GM23248 (cell line): Measurements from ENCODE around the gene OGN. TPM values are rescaled to one million over a fixed set of nuclear protein-coding genes. Genes with fewer than 3 reads are reported as not detected.

Experiments used
- DNase-seq: peaks from one replicate; pipeline ENCODE4 v3.0.0-alpha.2; 2015
- H2AFZ ChIP-seq: fragments of 200-600 bp; sonication (generic); 2 replicates; pipeline ENCODE4 v1.6.1; 2016; ENCODE audit warnings: antibody characterized with exemption
- H3F3A ChIP-seq: fragments of 200-600 bp; sonication (generic); 2 replicates; pipeline ENCODE4 v1.6.1; 2016; ENCODE audit warnings: mild to moderate bottlenecking, antibody characterized with exemption, mixed run types; ENCODE audit not compliant: insufficient read depth
- H3K27ac ChIP-seq: fragments of 200-600 bp; sonication (generic); 2 replicates; pipeline ENCODE4 v1.5.1; 2016; ENCODE audit warnings: mild to moderate bottlenecking
- H3K27me3 ChIP-seq: fragments of 200-600 bp; sonication (generic); replicated peaks from 2 replicates; pipeline ENCODE4 v1.6.1; 2016; ENCODE audit warnings: mild to moderate bottlenecking; ENCODE audit not compliant: insufficient read depth
- H3K36me3 ChIP-seq: fragments of 200-600 bp; sonication (generic); 2 replicates; pipeline ENCODE4 v1.6.1; 2016; ENCODE audit warnings: low read depth, mild to moderate bottlenecking
- H3K4me1 ChIP-seq: fragments of 200-600 bp; sonication (generic); 2 replicates; pipeline ENCODE4 v1.6.1; 2016; ENCODE audit warnings: mild to moderate bottlenecking; ENCODE audit not compliant: insufficient read depth
- H3K4me2 ChIP-seq: fragments of 200-600 bp; sonication (generic); one replicate; pipeline ENCODE4 v1.6.1; 2016; ENCODE audit warnings: mild to moderate bottlenecking; ENCODE audit not compliant: unreplicated experiment
- H3K4me3 ChIP-seq: fragments of 200-600 bp; sonication (generic); 2 replicates; pipeline ENCODE4 v1.5.1; 2016; ENCODE audit warnings: mild to moderate bottlenecking
- H3K79me2 ChIP-seq: fragments of 200-600 bp; sonication (generic); 2 replicates; pipeline ENCODE4 v1.6.1; 2016; ENCODE audit warnings: mild to moderate bottlenecking; ENCODE audit not compliant: insufficient read depth
- H3K9ac ChIP-seq: fragments of 200-600 bp; sonication (generic); 2 replicates; pipeline ENCODE4 v1.6.1; 2016; ENCODE audit warnings: mild to moderate bottlenecking
- H3K9me2 ChIP-seq: fragments of 200-600 bp; sonication (generic); 2 replicates; pipeline ENCODE4 v1.6.1; 2016; ENCODE audit warnings: mixed run types, mild to moderate bottlenecking, moderate library complexity; ENCODE audit not compliant: insufficient read depth
- H3K9me3 ChIP-seq: fragments of 200-600 bp; sonication (generic); one replicate; pipeline ENCODE4 v1.6.1; 2017; ENCODE audit warnings: low read depth
- H4K20me1 ChIP-seq: fragments of 200-600 bp; sonication (generic); 2 replicates; pipeline ENCODE4 v1.6.0; 2016; ENCODE audit not compliant: insufficient read depth
- EZH2 ChIP-seq: fragments of 200-600 bp; sonication (generic); IDR thresholded peaks from 2 replicates; pipeline ENCODE4 v1.6.1; 2018; ENCODE audit warnings: antibody characterized with exemption, mild to moderate bottlenecking; ENCODE audit not compliant: insufficient read depth, poor library complexity, severe bottlenecking
- EZH2phosphoT487 ChIP-seq: fragments of 200-600 bp; sonication (generic); IDR thresholded peaks from 2 replicates; pipeline ENCODE4 v1.6.1; 2018; ENCODE audit warnings: antibody characterized with exemption, moderate library complexity, mild to moderate bottlenecking, low read depth; ENCODE audit not compliant: insufficient read depth
- WGBS, 2 experiments: methylation state at CpG; one replicate each; pipeline ENCODE4 v1.1.6; 2015 to 2017; ENCODE audit warnings: low lambda C conversion rate in 2 of 2, low coverage in 1 of 2; ENCODE audit errors: missing lambda C conversion rate in 2 of 2; 5-methylcytosine and 5-hydroxymethylcytosine counted together
- in situ Hi-C: fragments of 300-500 bp; cut with MboI; formaldehyde crosslinking; loops from 2 replicates; pipeline ENCODE4 v1.15.0; 2020
- polyA plus RNA-seq: library from polyadenylated mRNA; unstranded; fragments of >200 nt; fragmentation: Nextera tagmentation; extraction: Ambion mirVana; gene quantifications from 2 replicates; pipeline ENCODE4 v1.2.1, GENCODE V29; 2016
- total RNA-seq: library from RNA; depleted of rRNA; stranded (reverse); fragments of >200 nt; shearing (Covaris generic); gene quantifications from 2 replicates; pipeline ENCODE4 v1.2.3, GENCODE V29; 2014

Gene OGN
- total and polyA plus RNA-seq, 2 experiments from 2014 or later = 0.11 to 0.23 TPM

- Histone ChIP-seq H3K79me2 (no peaks in the 10 kb centered on the region), H3K27ac (no peak overlapping the region), H3K4me2 (no peak overlapping the region), H2AFZ (no peak overlapping the region), H3K9ac (no peak overlapping the region), H4K20me1 (no peaks in the 10 kb centered on the region), H3K4me1 (peaks cover 22% of the 10 kb centered on the region), H3K9me2 (no peaks in the 10 kb centered on the region), H3K36me3 (no peaks in the 10 kb centered on the region), H3K4me3 (no peak overlapping the region), H3K9me3 (no peaks in the 10 kb centered on the region), H3F3A (peaks cover 24% of the 10 kb centered on the region; the same call in 1 of the 2 replicates), H3K27me3 (no peaks in the 10 kb centered on the region)
- in situ Hi-C loops = no loop called here
- TF ChIP-seq EZH2 = no peak
- TF ChIP-seq EZH2phosphoT487 = no peak
- WGBS, 2 experiments = 93 to 99% methylated on average over 2 of the region's 2 CpGs
- DNase-seq = no peak
Observed at GRCh38 chr9:92408747-92409478, 4.5 kb upstream of the OGN start.

GRCh38 chr9:92407818-92408217 is 3.4 kb upstream of the OGN start:
- Histone ChIP-seq H3K36me3 (no peaks in the 10 kb centered on the region), H3K9ac (no peak overlapping the region), H3K4me3 (no peak overlapping the region), H3F3A (peaks cover 24% of the 10 kb centered on the region; the same call in 1 of the 2 replicates), H3K27ac (no peak overlapping the region), H4K20me1 (no peaks in the 10 kb centered on the region), H3K9me3 (no peaks in the 10 kb centered on the region), H2AFZ (no peak overlapping the region), H3K9me2 (no peaks in the 10 kb centered on the region), H3K4me1 (peaks cover 22% of the 10 kb centered on the region), H3K79me2 (no peaks in the 10 kb centered on the region), H3K27me3 (no peaks in the 10 kb centered on the region), H3K4me2 (no peak overlapping the region)
- no peak for DNase-seq
- WGBS, 2 experiments = 75 to 83% methylated on average over 2 of the region's 2 CpGs
- in situ Hi-C loops = no loop called here
- TF ChIP-seq EZH2phosphoT487 (no peak), EZH2 (no peak)

GRCh38 chr9:92406477-92406876 is 2.1 kb upstream of the OGN start:
- peaks cover 22% of the 10 kb centered on the region for H3K4me1 ChIP-seq
- DNase-seq = no peak
- H3K27ac ChIP-seq = no peak overlapping the region
- peaks cover 24% of the 10 kb centered on the region; the same call in 1 of the 2 replicates for H3F3A ChIP-seq
- no peaks in the 10 kb centered on the region for H3K79me2 ChIP-seq
- no peak for TF ChIP-seq EZH2phosphoT487
- no peak for TF ChIP-seq EZH2
- H3K36me3 ChIP-seq = no peaks in the 10 kb centered on the region
- WGBS, 2 experiments = 33 to 48% methylated on average over 3 of the region's 3 CpGs
- H3K4me3 ChIP-seq = no peak overlapping the region
- no peaks in the 10 kb centered on the region for H3K27me3 ChIP-seq
- H4K20me1 ChIP-seq = no peaks in the 10 kb centered on the region
- no peak overlapping the region for H2AFZ ChIP-seq
- H3K4me2 ChIP-seq = no peak overlapping the region
- no peak overlapping the region for H3K9ac ChIP-seq
- no peaks in the 10 kb centered on the region for H3K9me3 ChIP-seq
- no peaks in the 10 kb centered on the region for H3K9me2 ChIP-seq
- in situ Hi-C loops = no loop called here

GRCh38 chr9:92405818-92406217 is 1.4 kb upstream of the OGN start:
- Histone ChIP-seq H4K20me1 (no peaks in the 10 kb centered on the region), H3K9me2 (0 out of 2 replicates have a peak, but pooled peaks cover 2% of the 10 kb centered on the region), H3K27me3 (no peaks in the 10 kb centered on the region), H3K4me1 (peaks cover 20% of the 10 kb centered on the region), H3F3A (peaks cover 18% of the 10 kb centered on the region; the same call in 1 of the 2 replicates), H3K9me3 (no peaks in the 10 kb centered on the region), H3K9ac (no peak overlapping the region), H3K4me2 (no peak overlapping the region), H3K27ac (no peak overlapping the region), H3K36me3 (no peaks in the 10 kb centered on the region), H3K4me3 (no peak overlapping the region), H3K79me2 (no peaks in the 10 kb centered on the region), H2AFZ (no peak overlapping the region)
- TF ChIP-seq EZH2phosphoT487 = no peak
- TF ChIP-seq EZH2 = no peak
- DNase-seq = no peak
- WGBS, 2 experiments = 75 to 76% methylated on average over 4 of the region's 4 CpGs
- in situ Hi-C loops = no loop called here
